Measurements from ENCODE around the gene CPLX3. TPM values are rescaled to one million over a fixed set of nuclear protein-coding genes. Genes with fewer than 3 reads are reported as not detected.

The CPLX3 gene
- total RNA-seq, 1 donor from 2014 or later, result 0.29 TPM

- Mint-ChIP-seq H3K36me3 (ENCODE audit: low read depth) (peaks cover 21% of the 10 kb centered on the region), H3K27ac (no peak overlapping the region), H3K27me3 (ENCODE audit: insufficient read depth) (no peaks in the 10 kb centered on the region), H3K4me1 (ENCODE audit: low read depth) (peaks cover 34% of the 10 kb centered on the region), H3K4me3 (no peak overlapping the region), H3K9me3 (no peaks in the 10 kb centered on the region)
- intact Hi-C loops (cut with micrococcal nuclease), result no loop called here
- DNase-seq (ENCODE audit: low spot score), result no peak
Observed at GRCh38 chr15:74854453-74855022, 28.1 kb downstream of the CPLX3 start.

GRCh38 chr15:74855857-74856256 is 29.4 kb downstream of the CPLX3 start:
- Mint-ChIP-seq H3K36me3 (ENCODE audit: low read depth) (peaks cover 17% of the 10 kb centered on the region), H3K27me3 (ENCODE audit: insufficient read depth) (no peaks in the 10 kb centered on the region), H3K4me3 (no peak overlapping the region), H3K27ac (peak overlapping the region; percentile 29), H3K9me3 (no peaks in the 10 kb centered on the region), H3K4me1 (ENCODE audit: low read depth) (peaks cover 34% of the 10 kb centered on the region)
- intact Hi-C loops (cut with micrococcal nuclease), result no loop called here
- no peak for DNase-seq (ENCODE audit: low spot score)

GRCh38 chr15:74856537-74856936 is 30.1 kb downstream of the CPLX3 start:
- intact Hi-C loops (cut with micrococcal nuclease), result no loop called here
- Mint-ChIP-seq H3K27ac (peak overlapping the region; percentile 40), H3K4me1 (ENCODE audit: low read depth) (peaks cover 34% of the 10 kb centered on the region), H3K27me3 (ENCODE audit: insufficient read depth) (no peaks in the 10 kb centered on the region), H3K36me3 (ENCODE audit: low read depth) (peaks cover 14% of the 10 kb centered on the region), H3K4me3 (no peak overlapping the region), H3K9me3 (no peaks in the 10 kb centered on the region)
- DNase-seq (ENCODE audit: low spot score), result no peak

GRCh38 chr15:74857082-74857655 is 30.7 kb downstream of the CPLX3 start:
- H3K27ac Mint-ChIP-seq, result peak overlapping the region; percentile 81
- no peaks in the 10 kb centered on the region for H3K9me3 Mint-ChIP-seq
- H3K27me3 Mint-ChIP-seq (ENCODE audit: insufficient read depth), result no peaks in the 10 kb centered on the region
- intact Hi-C loops (cut with micrococcal nuclease), result no loop called here
- H3K36me3 Mint-ChIP-seq (ENCODE audit: low read depth), result peaks cover 14% of the 10 kb centered on the region
- no peak overlapping the region for H3K4me3 Mint-ChIP-seq
- peaks cover 34% of the 10 kb centered on the region for H3K4me1 Mint-ChIP-seq (ENCODE audit: low read depth)
- DNase-seq (ENCODE audit: low spot score), result no peak

GRCh38 chr15:74857671-74858368 is 31.4 kb downstream of the CPLX3 start:
- intact Hi-C loops (cut with micrococcal nuclease), result no loop called here
- Mint-ChIP-seq H3K36me3 (ENCODE audit: low read depth) (peaks cover 11% of the 10 kb centered on the region), H3K4me3 (no peak overlapping the region), H3K27ac (peak overlapping the region; percentile 82), H3K27me3 (ENCODE audit: insufficient read depth) (no peaks in the 10 kb centered on the region), H3K9me3 (no peaks in the 10 kb centered on the region), H3K4me1 (ENCODE audit: low read depth) (peaks cover 34% of the 10 kb centered on the region)
- DNase-seq (ENCODE audit: low spot score), result no peak

GRCh38 chr15:74858369-74858740 is 31.9 kb downstream of the CPLX3 start:
- no peaks in the 10 kb centered on the region for H3K9me3 Mint-ChIP-seq
- intact Hi-C loops (cut with micrococcal nuclease), result no loop called here
- H3K4me1 Mint-ChIP-seq (ENCODE audit: low read depth), result peaks cover 32% of the 10 kb centered on the region
- peaks cover 8% of the 10 kb centered on the region for H3K36me3 Mint-ChIP-seq (ENCODE audit: low read depth)
- peak overlapping the region; percentile 82 for H3K27ac Mint-ChIP-seq
- H3K4me3 Mint-ChIP-seq, result no peak overlapping the region
- no peaks in the 10 kb centered on the region for H3K27me3 Mint-ChIP-seq (ENCODE audit: insufficient read depth)
- DNase-seq (ENCODE audit: low spot score), result no peak

GRCh38 chr15:74863239-74864056 is 37.0 kb downstream of the CPLX3 start:
- Mint-ChIP-seq H3K36me3 (ENCODE audit: low read depth) (peaks cover 24% of the 10 kb centered on the region), H3K4me1 (ENCODE audit: low read depth) (peaks cover 53% of the 10 kb centered on the region), H3K4me3 (peak overlapping the region; percentile 1), H3K9me3 (no peaks in the 10 kb centered on the region), H3K27ac (peak overlapping the region; percentile 64), H3K27me3 (ENCODE audit: insufficient read depth) (no peaks in the 10 kb centered on the region)
- intact Hi-C loops (cut with micrococcal nuclease), result no loop called here
- DNase-seq (ENCODE audit: low spot score), result no peak

GRCh38 chr15:74864296-74864695 is 37.9 kb downstream of the CPLX3 start:
- Mint-ChIP-seq H3K27me3 (ENCODE audit: insufficient read depth) (no peaks in the 10 kb centered on the region), H3K4me3 (no peak overlapping the region), H3K9me3 (no peaks in the 10 kb centered on the region), H3K4me1 (ENCODE audit: low read depth) (peaks cover 50% of the 10 kb centered on the region), H3K36me3 (ENCODE audit: low read depth) (peaks cover 24% of the 10 kb centered on the region), H3K27ac (peak overlapping the region; percentile 4)
- intact Hi-C loops (cut with micrococcal nuclease), result no loop called here
- DNase-seq (ENCODE audit: low spot score), result no peak

- Mint-ChIP-seq H3K4me1 (ENCODE audit: low read depth) (peaks cover 60% of the 10 kb centered on the region), H3K36me3 (ENCODE audit: low read depth) (peaks cover 27% of the 10 kb centered on the region), H3K4me3 (no peak overlapping the region), H3K27ac (peak overlapping the region; percentile 64), H3K9me3 (no peaks in the 10 kb centered on the region), H3K27me3 (ENCODE audit: insufficient read depth) (no peaks in the 10 kb centered on the region)
- intact Hi-C loops (cut with micrococcal nuclease), result no loop called here
- DNase-seq (ENCODE audit: low spot score), result no peak
Observed at GRCh38 chr15:74865316-74865715, 38.9 kb downstream of the CPLX3 start.

- no peaks in the 10 kb centered on the region for H3K27me3 Mint-ChIP-seq (ENCODE audit: insufficient read depth)
- intact Hi-C loops (cut with micrococcal nuclease), result no loop called here
- H3K9me3 Mint-ChIP-seq, result no peaks in the 10 kb centered on the region
- peaks cover 27% of the 10 kb centered on the region for H3K36me3 Mint-ChIP-seq (ENCODE audit: low read depth)
- no peak for DNase-seq (ENCODE audit: low spot score)
- H3K27ac Mint-ChIP-seq, result peak overlapping the region; percentile 13
- H3K4me1 Mint-ChIP-seq (ENCODE audit: low read depth), result peaks cover 67% of the 10 kb centered on the region
- H3K4me3 Mint-ChIP-seq, result no peak overlapping the region
Observed at GRCh38 chr15:74866090-74866489, 39.7 kb downstream of the CPLX3 start.

- H3K4me3 Mint-ChIP-seq, result peak overlapping the region; percentile 72
- peak overlapping the region; percentile 79 for H3K27ac Mint-ChIP-seq
- peaks cover 29% of the 10 kb centered on the region for H3K36me3 Mint-ChIP-seq (ENCODE audit: low read depth)
- intact Hi-C loops (cut with micrococcal nuclease), result no loop called here
- peaks cover 72% of the 10 kb centered on the region for H3K4me1 Mint-ChIP-seq (ENCODE audit: low read depth)
- H3K9me3 Mint-ChIP-seq, result no peaks in the 10 kb centered on the region
- no peak for DNase-seq (ENCODE audit: low spot score)
- no peaks in the 10 kb centered on the region for H3K27me3 Mint-ChIP-seq (ENCODE audit: insufficient read depth)
Observed at GRCh38 chr15:74867466-74868038, 41.1 kb downstream of the CPLX3 start.

GRCh38 chr15:74868059-74868458 is 41.6 kb downstream of the CPLX3 start:
- Mint-ChIP-seq H3K27me3 (ENCODE audit: insufficient read depth) (no peaks in the 10 kb centered on the region), H3K4me3 (peak overlapping the region; percentile 72), H3K27ac (peak overlapping the region; percentile 79), H3K4me1 (ENCODE audit: low read depth) (peaks cover 76% of the 10 kb centered on the region), H3K36me3 (ENCODE audit: low read depth) (peaks cover 33% of the 10 kb centered on the region), H3K9me3 (no peaks in the 10 kb centered on the region)
- no peak for DNase-seq (ENCODE audit: low spot score)
- intact Hi-C loops (cut with micrococcal nuclease), result no loop called here
